Measurements from ENCODE around the gene SELL.

DNA sequence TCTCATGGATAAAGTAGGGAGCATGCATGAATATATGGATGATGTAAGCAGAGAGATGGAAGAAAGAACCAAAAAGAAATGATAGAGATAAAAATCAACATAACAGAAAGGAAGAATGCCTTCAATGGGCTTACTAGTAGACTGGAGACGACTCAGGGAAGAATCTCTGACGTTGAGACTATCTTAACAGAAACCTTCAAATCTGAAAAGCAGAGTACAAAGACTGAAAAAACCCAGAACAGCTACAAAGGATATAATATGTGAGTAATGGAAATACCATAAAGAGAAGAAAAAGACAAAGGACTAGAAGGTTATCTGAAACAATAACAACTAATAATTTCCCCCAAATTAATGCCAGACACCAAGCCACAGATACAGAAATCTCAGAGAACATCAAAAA lies 63.2 kb downstream of the SELL start:
- TF ChIP-seq CTCF (IDR thresholded peaks at IDR 0.05) (no peak), POLR2A (IDR thresholded peaks at IDR 0.05) (no peak), POLR2AphosphoS5 (IDR thresholded peaks at IDR 0.05) (no peak)
